Measurements from ENCODE around the gene TEPSIN. TPM values are rescaled to one million over a fixed set of nuclear protein-coding genes. Genes with fewer than 3 reads are reported as not detected.

The TEPSIN gene
- total RNA-seq, 2 experiments from 2014 or later: 71.1 to 78.8 TPM

DNA sequence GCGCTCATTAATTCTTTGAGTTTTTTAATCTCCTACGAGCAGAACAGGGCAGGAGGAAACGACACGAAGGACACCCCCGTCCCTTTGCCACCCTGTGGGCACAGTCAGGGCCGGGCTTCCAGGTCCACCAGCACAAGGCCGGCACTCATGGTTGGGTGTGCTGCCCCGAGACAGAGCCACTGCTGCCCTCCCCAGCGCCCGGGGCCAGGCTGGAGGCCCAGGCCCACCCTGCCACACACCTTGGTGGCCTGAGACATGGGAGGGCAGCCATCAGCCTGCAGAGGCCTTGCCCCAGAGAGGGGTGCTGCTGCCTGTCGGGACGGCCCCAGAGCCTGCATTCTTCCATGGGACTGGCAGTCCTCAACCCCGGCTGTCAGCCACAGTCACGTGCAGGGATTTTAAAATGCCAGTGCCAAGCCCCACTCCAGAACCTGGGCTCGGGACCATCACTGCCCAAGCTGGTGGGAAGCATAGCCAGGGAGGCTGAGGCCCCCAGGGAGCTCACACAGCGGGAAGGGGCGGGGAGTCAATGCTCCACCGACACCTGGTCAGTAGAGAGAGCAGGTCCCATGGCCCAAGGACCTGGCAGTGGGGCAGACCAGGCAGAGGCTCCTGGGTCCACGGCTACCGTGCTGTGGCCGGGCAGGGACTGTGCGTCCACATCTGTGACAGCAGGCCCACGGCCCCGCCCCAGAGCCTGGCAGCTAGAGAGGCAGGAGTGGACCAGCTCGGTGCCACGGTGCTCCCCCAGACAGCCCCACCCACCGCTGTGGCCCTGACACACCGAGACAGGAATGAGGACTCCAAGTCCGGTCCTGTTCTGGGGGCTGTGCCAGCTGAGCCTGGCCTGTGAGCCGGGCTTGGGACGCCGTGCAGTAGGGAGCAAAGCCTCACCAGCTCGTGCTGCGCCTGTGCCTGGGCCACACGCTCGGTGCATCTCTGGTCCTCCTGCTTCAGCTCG is 43.6 kb downstream of the TEPSIN start:
- POLR2A ChIA-PET: no interaction called here
- DNase-seq (no peak), ATAC-seq (ENCODE audit: low read depth) (no peak)
- no peaks in the 10 kb centered on the region for H3K36me3 Mint-ChIP-seq
- H3K4me1 Mint-ChIP-seq: no peaks in the 10 kb centered on the region
- no peak overlapping the region for H3K27ac Mint-ChIP-seq
- no peaks in the 10 kb centered on the region for H3K27me3 Mint-ChIP-seq
- H3K9me3 Mint-ChIP-seq: no peaks in the 10 kb centered on the region
- no peak overlapping the region for H3K4me3 Mint-ChIP-seq

DNA sequence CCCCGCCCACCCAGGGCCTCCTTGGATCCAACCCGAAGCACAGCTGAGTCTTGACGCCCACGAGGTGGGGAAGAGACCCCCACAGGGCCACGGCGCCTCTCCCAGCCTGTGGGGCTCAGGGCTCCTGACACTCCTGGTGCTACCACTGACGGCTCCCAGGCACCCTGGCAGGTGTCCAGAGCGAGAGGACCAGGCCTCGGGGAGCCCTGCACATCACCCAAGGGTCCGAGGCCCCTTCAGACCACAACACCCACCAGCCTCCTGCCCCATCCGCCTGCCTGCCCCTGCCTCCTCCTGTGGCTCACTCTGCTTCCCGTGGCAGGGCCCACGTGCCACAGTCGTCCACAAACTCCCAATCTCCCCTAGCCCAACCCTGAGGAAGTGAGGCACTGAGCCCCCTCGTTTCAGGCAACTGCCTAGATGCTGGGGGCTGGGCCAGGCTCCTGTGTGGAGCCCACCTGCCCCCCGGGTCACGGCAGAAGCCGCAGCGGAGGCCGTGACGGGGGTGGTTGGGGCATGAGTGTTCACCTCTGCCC is 44.6 kb downstream of the TEPSIN start:
- Mint-ChIP-seq H3K36me3 (no peaks in the 10 kb centered on the region), H3K27ac (no peak overlapping the region), H3K4me3 (no peak overlapping the region), H3K4me1 (no peaks in the 10 kb centered on the region), H3K27me3 (no peaks in the 10 kb centered on the region), H3K9me3 (no peaks in the 10 kb centered on the region)
- DNase-seq (no peak), ATAC-seq (ENCODE audit: low read depth) (no peak)
- POLR2A ChIA-PET: no interaction called here

DNA sequence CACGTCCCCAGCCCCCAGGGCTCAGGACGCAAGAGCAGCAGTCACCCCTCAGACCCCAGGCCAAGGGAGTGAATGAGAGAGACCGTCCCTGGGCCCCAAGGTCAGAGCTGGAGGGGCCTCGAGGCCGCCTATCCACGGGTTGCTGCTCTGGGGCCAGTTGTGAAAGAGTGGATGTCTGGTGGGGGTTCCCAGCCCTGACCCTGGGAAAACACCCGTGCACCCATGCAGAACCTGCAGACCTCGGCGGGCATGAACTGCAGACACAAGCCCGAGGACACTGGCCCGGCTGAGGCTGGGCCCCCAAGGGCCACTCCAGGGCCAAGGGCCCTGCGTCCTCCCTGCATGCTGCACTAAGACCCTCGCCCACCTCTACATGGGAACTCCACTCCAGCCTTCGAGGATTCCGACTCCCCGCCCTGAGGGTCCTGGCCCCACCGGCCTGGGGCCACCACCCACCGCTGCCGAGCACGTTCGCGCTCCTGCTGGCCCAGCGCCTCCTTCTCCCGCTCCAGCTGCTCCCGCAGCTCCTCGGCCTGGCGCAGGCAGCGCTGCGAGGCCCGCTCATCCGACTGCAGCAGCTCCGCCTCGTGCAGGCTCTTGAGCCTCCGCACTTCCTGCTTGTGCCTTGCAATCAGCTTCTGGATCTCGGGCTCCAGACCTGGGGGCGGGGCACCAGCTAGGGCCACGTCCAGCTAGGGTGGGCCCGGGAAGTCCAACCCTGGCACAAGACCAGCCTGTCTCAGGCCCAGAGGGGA is 45.2 kb downstream of the TEPSIN start:
- H3K9me3 Mint-ChIP-seq: no peaks in the 10 kb centered on the region
- no peaks in the 10 kb centered on the region for H3K27me3 Mint-ChIP-seq
- DNase-seq (no peak), ATAC-seq (ENCODE audit: low read depth) (no peak)
- H3K36me3 Mint-ChIP-seq: no peaks in the 10 kb centered on the region
- no peak overlapping the region for H3K4me3 Mint-ChIP-seq
- no peak overlapping the region for H3K27ac Mint-ChIP-seq
- POLR2A ChIA-PET: no interaction called here
- H3K4me1 Mint-ChIP-seq: no peaks in the 10 kb centered on the region

DNA sequence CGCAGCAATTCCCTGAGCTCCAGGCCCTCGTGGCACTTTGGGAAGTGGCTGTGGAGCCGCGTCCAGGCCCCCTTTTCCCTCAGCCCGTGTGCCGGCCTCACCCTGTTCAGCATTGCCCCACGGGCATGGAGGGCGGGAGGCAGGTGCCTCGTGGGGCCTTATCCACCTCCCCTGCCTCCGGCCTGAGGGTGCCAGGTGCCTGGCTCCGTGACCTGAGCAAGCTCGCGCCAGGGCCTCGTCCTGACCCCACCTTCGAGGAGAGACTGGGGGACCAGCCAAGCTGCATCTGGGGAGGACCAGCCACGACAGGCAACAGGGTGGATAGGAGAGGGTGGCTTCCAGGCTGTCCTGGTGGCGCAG is 45.8 kb downstream of the TEPSIN start:
- Mint-ChIP-seq H3K4me1 (no peaks in the 10 kb centered on the region), H3K9me3 (no peaks in the 10 kb centered on the region), H3K36me3 (no peaks in the 10 kb centered on the region), H3K4me3 (no peak overlapping the region), H3K27ac (no peak overlapping the region), H3K27me3 (no peaks in the 10 kb centered on the region)
- no peak for ATAC-seq (ENCODE audit: low read depth)
- POLR2A ChIA-PET: no interaction called here
- DNase-seq: no peak

DNA sequence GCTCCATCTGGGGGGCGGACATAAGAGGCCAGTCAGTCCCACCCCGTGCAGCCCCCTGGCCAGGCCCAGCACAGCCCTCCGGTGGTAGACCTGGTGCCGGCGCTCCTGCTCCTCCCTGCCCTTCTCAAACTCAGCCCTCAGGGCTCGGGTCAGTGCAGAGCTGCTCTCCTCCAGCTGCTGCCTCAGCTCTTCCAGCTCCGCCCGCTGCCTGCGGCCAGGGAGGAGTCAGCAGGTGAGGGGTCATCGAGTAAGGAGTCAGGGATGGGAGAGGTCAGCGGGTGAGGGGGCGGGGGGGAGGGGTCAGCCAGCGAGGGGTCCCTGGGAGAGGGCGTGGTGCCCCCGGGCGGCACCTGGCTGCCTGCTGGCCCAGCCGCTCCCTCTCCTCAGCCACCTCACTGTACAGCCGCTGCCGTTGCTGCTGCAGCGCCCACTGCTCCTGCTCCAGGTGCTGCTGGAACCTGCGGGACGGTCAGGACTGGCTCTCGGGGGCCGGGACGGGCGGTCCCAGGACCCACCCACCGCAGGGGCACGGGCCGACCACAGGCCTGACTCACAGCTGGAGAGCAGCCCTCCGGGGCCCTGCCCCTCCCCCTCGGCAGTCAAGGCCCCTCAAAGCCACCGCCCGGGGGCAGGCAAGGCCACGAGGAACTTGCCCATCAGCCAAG is 46.3 kb downstream of the TEPSIN start:
- no peak for ATAC-seq (ENCODE audit: low read depth)
- no peaks in the 10 kb centered on the region for H3K9me3 Mint-ChIP-seq

DNA sequence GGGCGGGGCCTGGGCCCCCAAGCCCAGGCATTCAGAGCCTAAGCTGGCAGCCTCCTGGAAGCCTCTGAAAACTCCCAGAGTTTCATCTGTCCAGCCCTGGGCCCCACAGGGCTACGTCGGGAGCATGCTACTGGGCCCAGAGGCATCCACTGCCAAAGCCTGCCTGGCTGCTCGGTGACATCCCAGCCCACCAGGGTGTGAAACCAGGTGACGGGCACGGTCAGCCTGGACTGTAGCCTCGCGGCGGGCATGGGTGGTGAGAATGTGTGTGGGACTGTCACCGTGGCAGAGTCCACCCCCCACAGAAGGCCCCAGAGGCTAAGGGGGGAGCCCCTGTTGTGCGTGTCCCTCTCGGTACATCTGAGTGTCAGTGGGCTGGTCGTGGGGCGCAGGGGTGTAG is 47.2 kb downstream of the TEPSIN start:
- Mint-ChIP-seq H3K36me3 (no peaks in the 10 kb centered on the region), H3K27me3 (no peaks in the 10 kb centered on the region), H3K9me3 (no peaks in the 10 kb centered on the region), H3K4me1 (no peaks in the 10 kb centered on the region), H3K27ac (no peak overlapping the region), H3K4me3 (no peak overlapping the region)
- POLR2A ChIA-PET: no interaction called here
- ATAC-seq (ENCODE audit: low read depth) (no peak), DNase-seq (no peak)

More for the DNA sequence above, 46.3 kb downstream of the TEPSIN start:
- Mint-ChIP-seq H3K27ac (no peak overlapping the region), H3K4me1 (no peaks in the 10 kb centered on the region), H3K27me3 (no peaks in the 10 kb centered on the region), H3K4me3 (no peak overlapping the region), H3K36me3 (no peaks in the 10 kb centered on the region)
- no peak for DNase-seq
- POLR2A ChIA-PET: no interaction called here

DNA sequence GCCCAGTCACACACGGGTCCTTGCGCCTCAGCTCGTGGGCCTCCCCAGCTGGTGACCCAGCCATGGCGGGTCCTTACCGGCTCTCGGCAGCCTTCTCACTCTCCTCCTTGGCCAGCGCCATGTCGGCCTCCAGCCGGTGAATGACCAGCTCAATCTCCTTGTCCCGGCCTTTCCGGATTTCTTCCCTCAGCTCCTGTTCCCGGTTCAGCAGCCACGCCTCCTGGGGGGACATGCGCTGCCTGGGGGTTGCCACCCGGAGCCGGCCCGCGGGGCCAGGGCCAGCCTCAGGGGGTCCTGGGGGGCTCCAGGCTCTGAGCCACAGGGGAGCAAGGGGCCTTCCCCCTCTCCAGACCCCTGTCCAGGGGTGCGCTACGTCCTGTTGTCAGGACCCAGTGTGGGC is 47.7 kb downstream of the TEPSIN start:
- no peaks in the 10 kb centered on the region for H3K27me3 Mint-ChIP-seq
- no peaks in the 10 kb centered on the region for H3K9me3 Mint-ChIP-seq
- H3K27ac Mint-ChIP-seq: no peak overlapping the region
- ATAC-seq (ENCODE audit: low read depth) (no peak), DNase-seq (no peak)
- POLR2A ChIA-PET: no interaction called here
- no peak overlapping the region for H3K4me3 Mint-ChIP-seq
- no peaks in the 10 kb centered on the region for H3K4me1 Mint-ChIP-seq
- no peaks in the 10 kb centered on the region for H3K36me3 Mint-ChIP-seq

DNA sequence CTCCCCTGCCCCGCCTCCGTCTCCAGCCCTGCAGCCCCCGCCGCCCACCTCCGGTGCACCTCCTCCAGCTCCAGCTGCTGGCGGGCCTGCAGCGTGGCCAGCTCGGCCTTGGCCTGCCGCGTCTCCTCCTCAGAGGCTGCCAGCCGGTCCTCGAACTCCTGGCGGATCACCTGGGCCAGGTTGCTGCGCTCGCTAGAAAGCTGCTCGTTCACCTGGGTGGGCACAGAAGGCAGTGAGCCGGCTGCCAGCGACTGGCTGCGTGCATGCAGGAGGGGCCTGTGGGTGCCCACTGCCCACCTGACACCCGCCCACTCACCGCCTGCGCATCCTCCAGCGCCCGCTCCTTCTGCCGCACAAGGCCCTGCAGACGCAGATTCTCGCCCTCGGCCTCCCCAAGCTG is 48.3 kb downstream of the TEPSIN start:
- POLR2A ChIA-PET: no interaction called here
- no peaks in the 10 kb centered on the region for H3K4me1 Mint-ChIP-seq

DNA sequence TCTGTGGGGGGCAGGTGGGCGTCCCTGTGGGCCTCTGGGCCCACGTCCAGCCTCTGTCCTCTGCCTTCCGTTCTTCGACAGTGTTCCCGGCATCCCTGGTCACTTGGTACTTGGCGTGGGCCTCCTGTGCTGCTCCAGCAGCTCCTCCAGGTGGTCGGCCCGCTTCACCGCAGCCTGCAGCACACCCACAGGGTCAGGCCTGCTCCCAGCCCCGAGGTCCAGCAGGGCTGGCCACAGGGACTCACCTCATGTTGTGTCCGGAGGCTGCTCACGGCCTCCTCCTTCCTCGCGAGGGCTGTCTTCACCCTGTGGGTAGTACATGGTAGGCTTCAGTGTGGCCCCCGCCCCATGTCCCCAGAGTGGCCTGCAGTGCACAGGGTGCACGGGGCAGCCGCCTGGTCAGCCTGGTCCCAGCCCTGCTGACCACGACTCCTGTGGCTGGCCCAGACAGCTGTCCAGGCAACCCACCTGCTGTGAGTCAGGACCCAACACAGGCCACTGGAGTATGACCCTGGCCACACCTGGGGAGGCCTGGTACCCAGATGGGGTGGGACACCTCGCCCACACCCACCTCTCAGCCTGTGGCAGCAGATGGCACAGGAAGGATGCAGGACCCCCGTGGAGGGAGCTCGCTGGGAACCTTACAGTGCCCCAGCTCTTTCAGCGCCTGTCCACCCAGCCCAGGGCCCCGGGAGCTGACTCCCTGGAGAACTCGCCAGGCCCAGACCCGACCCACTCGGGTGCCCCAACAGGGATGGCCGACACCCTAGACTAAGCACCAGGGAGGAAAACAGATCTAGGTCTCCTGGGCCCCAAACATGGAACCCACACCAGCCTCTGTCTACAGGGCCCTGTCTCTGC is 49.0 kb downstream of the TEPSIN start:
- ATAC-seq (ENCODE audit: low read depth): no peak

More for the DNA sequence above, 48.3 kb downstream of the TEPSIN start:
- DNase-seq (no peak), ATAC-seq (ENCODE audit: low read depth) (no peak)
- Mint-ChIP-seq H3K36me3 (no peaks in the 10 kb centered on the region), H3K9me3 (no peaks in the 10 kb centered on the region), H3K4me3 (no peak overlapping the region), H3K27ac (no peak overlapping the region), H3K27me3 (no peaks in the 10 kb centered on the region)

DNA sequence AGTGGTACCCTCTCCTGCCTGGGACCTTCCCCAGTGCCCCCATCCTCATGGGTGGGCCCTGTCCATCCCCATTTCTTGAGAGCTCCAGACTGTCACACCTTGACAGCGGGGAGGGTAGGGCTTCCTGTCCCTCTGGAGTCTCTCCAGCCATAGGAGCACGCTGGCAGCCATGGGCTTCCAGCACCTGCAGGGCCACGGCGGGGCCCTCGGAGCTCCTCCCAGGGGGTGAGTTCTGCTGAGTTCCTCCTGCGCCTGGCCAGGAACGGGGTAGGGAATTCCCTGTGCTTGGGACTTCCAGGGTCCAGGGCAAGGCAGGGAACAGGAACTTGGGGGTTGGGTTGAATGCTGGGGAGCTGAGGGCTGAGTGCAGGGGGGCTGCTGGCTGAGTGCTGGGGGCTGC is 49.8 kb downstream of the TEPSIN start:
- ATAC-seq (ENCODE audit: low read depth) (no peak), DNase-seq (no peak)
- POLR2A ChIA-PET: no interaction called here
- no peaks in the 10 kb centered on the region for H3K4me1 Mint-ChIP-seq
- no peaks in the 10 kb centered on the region for H3K36me3 Mint-ChIP-seq
- no peaks in the 10 kb centered on the region for H3K9me3 Mint-ChIP-seq
- H3K27ac Mint-ChIP-seq: no peak overlapping the region
- no peak overlapping the region for H3K4me3 Mint-ChIP-seq
- H3K27me3 Mint-ChIP-seq: peaks cover 6% of the 10 kb centered on the region

More for the DNA sequence above, 49.0 kb downstream of the TEPSIN start:
- POLR2A ChIA-PET: no interaction called here
- H3K4me3 Mint-ChIP-seq: no peak overlapping the region
- H3K27me3 Mint-ChIP-seq: peaks cover 6% of the 10 kb centered on the region
- H3K36me3 Mint-ChIP-seq: no peaks in the 10 kb centered on the region
- H3K27ac Mint-ChIP-seq: no peak overlapping the region
- no peaks in the 10 kb centered on the region for H3K9me3 Mint-ChIP-seq
- H3K4me1 Mint-ChIP-seq: no peaks in the 10 kb centered on the region
- DNase-seq: no peak

DNA sequence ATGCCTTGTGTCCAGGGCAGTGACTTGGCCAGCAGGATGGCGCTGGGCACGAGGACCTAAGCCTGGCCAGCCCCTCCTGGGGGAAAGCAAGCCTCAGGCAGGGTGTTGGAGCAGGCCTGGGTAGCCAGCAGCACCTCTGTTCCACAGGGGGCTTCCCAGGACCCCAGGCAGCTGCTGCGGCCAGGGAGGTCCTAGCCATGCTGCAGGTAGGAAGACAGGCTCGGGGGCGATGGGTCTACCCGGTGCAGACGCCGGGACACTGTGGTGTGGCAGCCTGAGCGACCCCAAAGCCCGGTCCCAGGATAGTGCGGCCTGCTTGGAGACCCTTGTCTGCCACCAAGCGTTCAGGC is 50.4 kb downstream of the TEPSIN start:
- Mint-ChIP-seq H3K27ac (no peak overlapping the region), H3K4me1 (no peaks in the 10 kb centered on the region), H3K36me3 (no peaks in the 10 kb centered on the region), H3K27me3 (peaks cover 6% of the 10 kb centered on the region), H3K9me3 (no peaks in the 10 kb centered on the region), H3K4me3 (no peak overlapping the region)
- no peak for ATAC-seq (ENCODE audit: low read depth)
- no peak for DNase-seq
- POLR2A ChIA-PET: no interaction called here

DNA sequence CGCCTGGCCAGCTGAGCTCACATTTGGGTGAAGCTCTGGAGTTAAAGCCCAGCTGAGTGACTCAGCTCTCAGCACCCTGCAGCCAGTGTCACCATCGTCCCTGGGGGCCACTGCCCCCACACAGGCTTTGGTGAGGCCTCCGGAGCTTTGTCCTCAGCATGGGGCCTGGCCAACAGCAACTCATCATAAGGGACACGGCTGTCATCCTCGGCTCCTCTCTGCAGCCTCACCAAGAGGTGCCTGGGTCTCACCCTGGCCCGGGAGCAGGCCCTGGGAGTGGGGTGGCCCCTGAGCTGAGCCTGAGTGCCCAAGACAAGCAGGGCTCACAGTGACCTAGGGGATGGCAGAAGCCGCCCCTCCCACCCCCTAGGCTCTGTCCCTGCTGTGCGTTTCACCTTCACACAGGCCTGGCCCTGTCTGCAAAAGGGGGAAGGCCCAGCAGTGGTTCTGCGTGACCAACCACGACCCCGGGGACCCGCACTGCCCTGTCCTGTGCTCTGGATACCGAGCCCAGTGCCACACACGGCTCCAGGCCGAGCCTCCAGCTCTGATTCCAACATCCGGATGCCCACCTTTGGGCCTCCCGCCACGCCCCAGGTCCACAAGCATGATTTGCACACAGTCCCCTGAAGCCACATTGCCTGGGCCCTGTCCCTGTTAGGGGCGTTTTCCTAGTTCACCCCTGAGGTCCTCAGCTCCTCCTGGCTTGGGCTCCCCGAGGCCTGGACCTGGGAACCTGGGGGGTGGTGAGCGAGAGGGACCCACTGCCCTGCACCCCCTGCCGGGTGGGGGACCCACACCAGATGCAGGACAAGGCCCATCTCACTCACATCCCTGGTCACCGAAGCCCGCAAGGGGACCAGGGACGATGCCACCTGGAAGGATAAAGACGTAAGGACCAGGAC is 51.0 kb downstream of the TEPSIN start:
- H3K4me1 Mint-ChIP-seq: no peaks in the 10 kb centered on the region
- H3K9me3 Mint-ChIP-seq: no peaks in the 10 kb centered on the region
- H3K27me3 Mint-ChIP-seq: peaks cover 6% of the 10 kb centered on the region
- DNase-seq: no peak
- H3K36me3 Mint-ChIP-seq: no peaks in the 10 kb centered on the region
- POLR2A ChIA-PET: no interaction called here
- ATAC-seq (ENCODE audit: low read depth): no peak
- H3K4me3 Mint-ChIP-seq: no peak overlapping the region
- no peak overlapping the region for H3K27ac Mint-ChIP-seq

Measured in activated naive CD8-positive, alpha-beta T cell treated with anti-CD3 and anti-CD28 coated beads, Interleukin-2, amount 10 ng/mL, durations not matched to agents 7 days and 5 days (primary cell).